B cell (primary cell): ENCODE measurements around the gene GRID1. TPM values are rescaled to one million over a fixed set of nuclear protein-coding genes. Genes with fewer than 3 reads are reported as not detected.
A peak's percentile ranks its signal among the peaks of the same experiment; 100 is the strongest.

Experiments used
- ATAC-seq: fragments of 200-7000 bp; cut with Tn5 transposase; one replicate; pipeline ENCODE4 v1.10.0; 2021; ENCODE audit warnings: low read depth, mild to moderate bottlenecking, moderate number of reproducible peaks, moderate library complexity
- CTCF ChIA-PET: fragments of 350-600 bp; sonication (Branson Sonifier 250); formaldehyde crosslinking; loops from one replicate; lab custom pipeline; 2021; ENCODE audit warnings: antibody characterized with exemption, inconsistent platforms; lab: Charles Lee
- POLR2A ChIA-PET: fragments of 350-600 bp; sonication (Branson Sonifier 250); formaldehyde crosslinking; loops from one replicate; lab custom pipeline; 2021; ENCODE audit warnings: antibody characterized with exemption; lab: Charles Lee
- DNase-seq: peaks from one replicate; pipeline ENCODE4 v3.0.0; 2013
- H2AFZ ChIP-seq: 2 replicates; pipeline ENCODE4 v1.6.1; 2012; ENCODE audit warnings: mild to moderate bottlenecking, low read depth, low read length; ENCODE audit not compliant: insufficient read depth, poor library complexity, severe bottlenecking
- H3K27ac ChIP-seq, 2 donors: 1 replicate in 1 of 2; 2 replicates in 1 of 2; pipeline ENCODE4 v1.5.1; 2012 to 2013; ENCODE audit warnings: low read length in 2 of 2, mild to moderate bottlenecking in 2 of 2, moderate library complexity in 1 of 2
- H3K27me3 ChIP-seq, 4 experiments: fragments of 200-600 bp in 1 of 4; sonication (generic) in 1 of 4; replicated peaks in 1 of 4; 1 replicate in 2 of 4; 2 replicates in 2 of 4; pipeline versions ENCODE4 v1.6.1 to v1.7.0; 2013 to 2016; ENCODE audit warnings: low read length in 3 of 4, mild to moderate bottlenecking in 2 of 4, mixed read lengths in 1 of 4, moderate library complexity in 1 of 4; ENCODE audit not compliant: insufficient read depth in 4 of 4, control insufficient read depth in 3 of 4; ENCODE audit errors: control extremely low read depth in 1 of 4
- H3K36me3 ChIP-seq, 2 experiments: replicated peaks in 1 of 2; 1 replicate in 1 of 2; 2 replicates in 1 of 2; pipeline versions ENCODE4 v1.6.1 to v1.7.1; 2013; ENCODE audit warnings: low read length in 1 of 2; ENCODE audit not compliant: insufficient read depth in 2 of 2, control insufficient read depth in 1 of 2; ENCODE audit errors: control extremely low read depth in 1 of 2, extremely low read depth in 1 of 2
- H3K4me1 ChIP-seq, 2 donors: fragments of 200-600 bp in 1 of 2; sonication (generic) in 1 of 2; 1 replicate in 1 of 2; 2 replicates in 1 of 2; pipeline versions ENCODE4 v1.5.1 to v1.6.1; 2013 to 2017; ENCODE audit warnings: low read length in 2 of 2; ENCODE audit not compliant: control insufficient read depth in 2 of 2, insufficient read depth in 2 of 2
- H3K4me2 ChIP-seq: replicated peaks from 2 replicates; pipeline ENCODE3; 2012; ENCODE audit warnings: mild to moderate bottlenecking, low read depth, low read length; ENCODE audit not compliant: poor library complexity, severe bottlenecking
- H3K4me3 ChIP-seq, 5 experiments: fragments of 200-600 bp in 1 of 5; sonication (generic) in 1 of 5; 1 replicate in 3 of 5; 2 replicates in 2 of 5; pipeline versions ENCODE4 v1.5.1 to v1.7.0; 2011 to 2016; ENCODE audit warnings: low read length in 4 of 5, mild to moderate bottlenecking in 4 of 5, low read depth in 2 of 5, control low read depth in 1 of 5, moderate library complexity in 1 of 5; ENCODE audit not compliant: insufficient read depth in 1 of 5; ENCODE audit errors: control extremely low read depth in 1 of 5, extremely low read depth in 1 of 5
- H3K79me2 ChIP-seq: fragments of 200-600 bp; sonication (generic); one replicate; pipeline ENCODE4 v1.6.0; 2016; ENCODE audit warnings: low read length; ENCODE audit not compliant: control insufficient read depth, insufficient read depth
- H3K9ac ChIP-seq: fragments of 200-600 bp; sonication (generic); 2 replicates; pipeline ENCODE4 v1.6.1; 2017; ENCODE audit warnings: mild to moderate bottlenecking, low read length, moderate library complexity
- H3K9me3 ChIP-seq, 3 donors: one replicate each; pipeline versions ENCODE4 v1.6.1 to v1.7.1; 2013; ENCODE audit warnings: low read length in 2 of 3; ENCODE audit not compliant: control insufficient read depth in 2 of 3, insufficient read depth in 1 of 3; ENCODE audit errors: control extremely low read depth in 1 of 3
- H4K20me1 ChIP-seq: 2 replicates; pipeline ENCODE4 v1.6.0; 2012; ENCODE audit warnings: mild to moderate bottlenecking, low read length; ENCODE audit not compliant: insufficient read depth, control insufficient read depth, poor library complexity, severe bottlenecking
- H3K27ac Mint-ChIP-seq: one replicate; pipeline ENCODE4 v1.8.0; 2021; ENCODE audit warnings: mixed read lengths
- H3K27me3 Mint-ChIP-seq: one replicate; pipeline ENCODE4 v1.8.0; 2021; ENCODE audit warnings: mixed read lengths
- H3K4me1 Mint-ChIP-seq: one replicate; pipeline ENCODE4 v1.8.0; 2021; ENCODE audit warnings: mixed read lengths
- H3K4me3 Mint-ChIP-seq: one replicate; pipeline ENCODE4 v1.8.0; 2021; ENCODE audit warnings: mixed read lengths
- H3K9me3 Mint-ChIP-seq: one replicate; pipeline ENCODE4 v1.8.0; 2022; ENCODE audit warnings: mixed read lengths; ENCODE audit not compliant: insufficient read depth
- EZH2 ChIP-seq: IDR thresholded peaks from 2 replicates; pipeline ENCODE4 v1.6.1; 2012; ENCODE audit warnings: borderline replicate concordance, low read depth, mild to moderate bottlenecking, moderate library complexity, low read length; ENCODE audit not compliant: insufficient read depth, poor library complexity, severe bottlenecking
- WGBS: methylation state at CpG from one replicate; pipeline ENCODE4 v1.1.5; 2013; ENCODE audit warnings: missing lambda C conversion rate; ENCODE audit not compliant: insufficient coverage; 5-methylcytosine and 5-hydroxymethylcytosine counted together
- intact Hi-C: fragments of 100-400 bp; cut with micrococcal nuclease; formaldehyde crosslinking; loops from one replicate; pipeline ENCODE4 v1.10.0; 2022
- polyA plus RNA-seq: library from polyadenylated mRNA; depleted of rRNA; stranded (reverse); fragments of >200 nt; gene quantifications from 2 replicates; pipeline ENCODE4 v1.2.3, GENCODE V29; 2012
- total RNA-seq, 2 donors: library from RNA; stranded (reverse); fragments of 120-200 nt in 1 of 2; gene quantifications; 1 replicate in 1 of 2; 2 replicates in 1 of 2; pipeline versions ENCODE4 v1.2.3 to v1.2.4, GENCODE V29; 2013 to 2022
- TF ChIP-seq, protein P1 (sequence below): fragments of 200-600 bp; IDR thresholded peaks from one replicate; pipeline ENCODE4 v1.8.0; 2022; ENCODE audit warnings: antibody characterized with exemption, mild to moderate bottlenecking

GRID1 gene
- total and polyA plus RNA-seq, 2 donors (not counting 1 experiment from before 2014, with no cell fraction given) = not detected

DNA sequence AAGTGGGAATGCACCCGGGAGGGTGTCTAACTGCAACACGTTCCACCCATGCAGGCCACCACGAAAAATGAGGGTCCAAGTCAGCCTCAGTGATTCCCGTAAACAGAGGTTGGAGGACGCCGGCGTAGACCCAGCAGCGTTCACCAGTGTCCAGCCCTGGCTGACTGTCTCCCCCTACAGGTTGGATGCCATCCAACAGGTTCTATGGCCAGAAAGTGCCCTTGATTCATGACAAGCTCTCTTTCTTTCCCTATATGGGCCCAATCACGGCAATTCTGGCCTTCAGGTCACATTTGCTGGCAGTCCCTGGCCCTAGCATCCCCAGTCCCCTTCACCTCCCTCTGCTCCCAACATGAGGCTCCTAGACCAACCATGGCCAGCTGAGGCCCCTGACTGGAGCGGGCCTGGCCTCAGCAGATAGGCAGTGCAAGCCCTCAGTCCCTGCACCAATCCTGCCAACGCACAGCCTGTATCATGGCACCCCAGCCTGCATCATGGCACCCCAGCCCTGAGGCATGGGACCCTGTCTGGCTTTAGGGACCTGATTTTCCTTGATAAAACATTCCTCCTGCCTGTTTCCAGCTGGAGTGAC lies 227.4 kb downstream of the GRID1 start:
- TF ChIP-seq EZH2 = no peak
- TF ChIP-seq, protein P1, sequence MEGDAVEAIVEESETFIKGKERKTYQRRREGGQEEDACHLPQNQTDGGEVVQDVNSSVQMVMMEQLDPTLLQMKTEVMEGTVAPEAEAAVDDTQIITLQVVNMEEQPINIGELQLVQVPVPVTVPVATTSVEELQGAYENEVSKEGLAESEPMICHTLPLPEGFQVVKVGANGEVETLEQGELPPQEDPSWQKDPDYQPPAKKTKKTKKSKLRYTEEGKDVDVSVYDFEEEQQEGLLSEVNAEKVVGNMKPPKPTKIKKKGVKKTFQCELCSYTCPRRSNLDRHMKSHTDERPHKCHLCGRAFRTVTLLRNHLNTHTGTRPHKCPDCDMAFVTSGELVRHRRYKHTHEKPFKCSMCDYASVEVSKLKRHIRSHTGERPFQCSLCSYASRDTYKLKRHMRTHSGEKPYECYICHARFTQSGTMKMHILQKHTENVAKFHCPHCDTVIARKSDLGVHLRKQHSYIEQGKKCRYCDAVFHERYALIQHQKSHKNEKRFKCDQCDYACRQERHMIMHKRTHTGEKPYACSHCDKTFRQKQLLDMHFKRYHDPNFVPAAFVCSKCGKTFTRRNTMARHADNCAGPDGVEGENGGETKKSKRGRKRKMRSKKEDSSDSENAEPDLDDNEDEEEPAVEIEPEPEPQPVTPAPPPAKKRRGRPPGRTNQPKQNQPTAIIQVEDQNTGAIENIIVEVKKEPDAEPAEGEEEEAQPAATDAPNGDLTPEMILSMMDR = peak; percentile 44
- Histone ChIP-seq H3K4me3 (no peak overlapping the region), H2AFZ (no peak overlapping the region), H3K4me1 (no peaks in the 10 kb centered on the region), H3K27ac (no peak overlapping the region), H3K27me3 (peaks cover 0 to 3% (median 0%) of the 10 kb centered on the region in 4 experiments), H3K79me2 (no peaks in the 10 kb centered on the region), H3K9ac (no peak overlapping the region), H3K4me2 (no peak overlapping the region), H3K36me3 (no peaks in the 10 kb centered on the region), H4K20me1 (no peaks in the 10 kb centered on the region), H3K9me3 (peaks cover 0 to 4% (median 0%) of the 10 kb centered on the region in 3 donors)
- DNase-seq (no peak), ATAC-seq (no peak)
- H3K4me1 Mint-ChIP-seq = no peaks in the 10 kb centered on the region
- 76% methylated on average over 11 of the region's 11 CpGs for WGBS
- no peak overlapping the region for H3K27ac Mint-ChIP-seq
- no peaks in the 10 kb centered on the region for H3K9me3 Mint-ChIP-seq
- ChIA-PET POLR2A (no interaction called here), CTCF (interaction anchor here (1.3 kb wide), 1 partner anchor 9 kb away, joined by 5 read pairs; no protein-coding TSS in a partner anchor)
- no peak overlapping the region for H3K4me3 Mint-ChIP-seq
- intact Hi-C loops = no loop called here
- peaks cover 7% of the 10 kb centered on the region for H3K27me3 Mint-ChIP-seq

DNA sequence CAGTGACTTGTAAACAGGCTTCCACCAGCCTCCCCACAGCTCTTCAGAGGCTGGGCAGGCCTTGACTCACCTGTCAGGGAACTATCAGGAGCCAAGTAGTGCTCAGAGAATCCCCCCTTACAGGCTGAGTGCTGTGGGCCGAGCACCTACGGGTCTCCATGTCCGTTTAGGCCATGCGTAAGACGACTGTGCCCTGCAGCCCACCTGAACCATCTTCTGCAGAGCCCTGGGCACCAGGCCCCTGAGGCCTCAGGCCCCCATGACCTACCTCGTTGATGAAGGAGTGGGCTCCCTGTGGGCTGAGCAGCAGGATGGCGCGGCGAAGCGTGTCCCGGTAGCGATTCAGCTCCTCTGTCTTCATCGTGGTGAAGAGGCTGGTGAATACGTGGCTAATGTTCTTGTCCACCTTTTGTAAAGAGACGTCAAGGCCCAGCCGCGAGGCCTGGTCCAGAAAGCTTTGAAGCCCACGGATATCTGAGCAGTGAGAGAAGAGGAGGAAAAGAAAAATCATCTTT lies 228.0 kb downstream of the GRID1 start:
- TF ChIP-seq, protein P1 = no peak
- no peak for TF ChIP-seq EZH2
- 96% methylated on average over 18 of the region's 18 CpGs for whole genome bisulfite sequencing
- Mint-ChIP-seq H3K9me3 (no peaks in the 10 kb centered on the region), H3K27me3 (peaks cover 9% of the 10 kb centered on the region), H3K27ac (no peak overlapping the region), H3K4me1 (no peaks in the 10 kb centered on the region), H3K4me3 (no peak overlapping the region)
- no peaks in the 10 kb centered on the region for H3K36me3 ChIP-seq
- no peaks in the 10 kb centered on the region for H4K20me1 ChIP-seq
- no peaks in the 10 kb centered on the region for H3K4me1 ChIP-seq
- ATAC-seq (no peak), DNase-seq (no peak)
- peaks cover 0 to 3% (median 0%) of the 10 kb centered on the region in 4 experiments for H3K27me3 ChIP-seq
- POLR2A ChIA-PET = no interaction called here
- peaks cover 0 to 4% (median 0%) of the 10 kb centered on the region in 3 donors for H3K9me3 ChIP-seq
- H3K27ac ChIP-seq = no peak overlapping the region
- CTCF ChIA-PET = interaction anchor here (1.3 kb wide), 1 partner anchor 9 kb away, joined by 5 read pairs; no protein-coding TSS in a partner anchor
- no peak overlapping the region for H3K4me2 ChIP-seq
- H2AFZ ChIP-seq = no peak overlapping the region
- H3K4me3 ChIP-seq = no peak overlapping the region
- intact Hi-C loops = no loop called here
- H3K79me2 ChIP-seq = no peaks in the 10 kb centered on the region
- H3K9ac ChIP-seq = no peak overlapping the region
